ENCODE data around the gene EHBP1L1. TPM values are rescaled to one million over a fixed set of nuclear protein-coding genes. Genes with fewer than 3 reads are reported as not detected.

Gene EHBP1L1
- total RNA-seq, 1 donor, result 58.6 TPM

DNA sequence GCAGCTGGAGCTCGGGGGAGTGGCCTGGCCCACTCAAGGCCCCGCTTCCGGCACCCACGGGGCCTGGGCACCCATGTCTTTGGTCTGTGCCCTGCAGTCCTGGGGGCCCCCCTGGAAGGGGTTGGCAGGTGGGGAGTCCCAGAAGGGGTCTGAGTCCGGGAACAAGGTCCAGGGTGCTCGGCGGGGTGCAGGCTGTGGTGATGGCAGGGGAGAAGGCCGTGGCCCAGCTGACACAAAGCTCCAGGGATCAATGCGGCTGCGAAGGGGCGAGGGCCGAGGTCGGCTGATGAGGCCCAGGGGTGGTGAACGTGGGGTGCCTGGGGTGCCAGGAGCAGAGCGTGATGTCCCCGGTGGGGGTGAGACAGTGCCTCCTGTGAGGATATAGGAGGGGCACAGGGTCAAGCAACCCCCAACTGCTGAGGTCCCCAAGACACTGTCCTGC lies 22.4 kb downstream of the EHBP1L1 start:
- Histone ChIP-seq H3K27me3 (ENCODE audit: insufficient read depth, low read length) (no peaks in the 10 kb centered on the region), H4K20me1 (ENCODE audit: insufficient read depth, low read length) (peaks cover 2% of the 10 kb centered on the region), H3K79me2 (ENCODE audit: insufficient read depth, low read length) (no peaks in the 10 kb centered on the region), H3K27ac (ENCODE audit: low read depth, low read length) (no peak overlapping the region), H2AFZ (ENCODE audit: low read length) (no peak overlapping the region), H3K4me2 (ENCODE audit: insufficient read depth, low read length) (no peak overlapping the region), H3K9me3 (ENCODE audit: low read depth, low read length) (no peaks in the 10 kb centered on the region), H3K4me3 (ENCODE audit: insufficient read depth, low read length) (no peak overlapping the region), H3K4me1 (ENCODE audit: insufficient read depth, low read length) (no peaks in the 10 kb centered on the region), H3K36me3 (ENCODE audit: insufficient read depth, low read length) (peaks cover 25% of the 10 kb centered on the region)
- no peak for DNase-seq (ENCODE audit: insufficient read length, low spot score, missing footprints)
- TF ChIP-seq, protein P1, sequence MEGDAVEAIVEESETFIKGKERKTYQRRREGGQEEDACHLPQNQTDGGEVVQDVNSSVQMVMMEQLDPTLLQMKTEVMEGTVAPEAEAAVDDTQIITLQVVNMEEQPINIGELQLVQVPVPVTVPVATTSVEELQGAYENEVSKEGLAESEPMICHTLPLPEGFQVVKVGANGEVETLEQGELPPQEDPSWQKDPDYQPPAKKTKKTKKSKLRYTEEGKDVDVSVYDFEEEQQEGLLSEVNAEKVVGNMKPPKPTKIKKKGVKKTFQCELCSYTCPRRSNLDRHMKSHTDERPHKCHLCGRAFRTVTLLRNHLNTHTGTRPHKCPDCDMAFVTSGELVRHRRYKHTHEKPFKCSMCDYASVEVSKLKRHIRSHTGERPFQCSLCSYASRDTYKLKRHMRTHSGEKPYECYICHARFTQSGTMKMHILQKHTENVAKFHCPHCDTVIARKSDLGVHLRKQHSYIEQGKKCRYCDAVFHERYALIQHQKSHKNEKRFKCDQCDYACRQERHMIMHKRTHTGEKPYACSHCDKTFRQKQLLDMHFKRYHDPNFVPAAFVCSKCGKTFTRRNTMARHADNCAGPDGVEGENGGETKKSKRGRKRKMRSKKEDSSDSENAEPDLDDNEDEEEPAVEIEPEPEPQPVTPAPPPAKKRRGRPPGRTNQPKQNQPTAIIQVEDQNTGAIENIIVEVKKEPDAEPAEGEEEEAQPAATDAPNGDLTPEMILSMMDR (IDR thresholded peaks at IDR 0.05; ENCODE audit: extremely low read depth, low read depth, low read length), result no peak

DNA sequence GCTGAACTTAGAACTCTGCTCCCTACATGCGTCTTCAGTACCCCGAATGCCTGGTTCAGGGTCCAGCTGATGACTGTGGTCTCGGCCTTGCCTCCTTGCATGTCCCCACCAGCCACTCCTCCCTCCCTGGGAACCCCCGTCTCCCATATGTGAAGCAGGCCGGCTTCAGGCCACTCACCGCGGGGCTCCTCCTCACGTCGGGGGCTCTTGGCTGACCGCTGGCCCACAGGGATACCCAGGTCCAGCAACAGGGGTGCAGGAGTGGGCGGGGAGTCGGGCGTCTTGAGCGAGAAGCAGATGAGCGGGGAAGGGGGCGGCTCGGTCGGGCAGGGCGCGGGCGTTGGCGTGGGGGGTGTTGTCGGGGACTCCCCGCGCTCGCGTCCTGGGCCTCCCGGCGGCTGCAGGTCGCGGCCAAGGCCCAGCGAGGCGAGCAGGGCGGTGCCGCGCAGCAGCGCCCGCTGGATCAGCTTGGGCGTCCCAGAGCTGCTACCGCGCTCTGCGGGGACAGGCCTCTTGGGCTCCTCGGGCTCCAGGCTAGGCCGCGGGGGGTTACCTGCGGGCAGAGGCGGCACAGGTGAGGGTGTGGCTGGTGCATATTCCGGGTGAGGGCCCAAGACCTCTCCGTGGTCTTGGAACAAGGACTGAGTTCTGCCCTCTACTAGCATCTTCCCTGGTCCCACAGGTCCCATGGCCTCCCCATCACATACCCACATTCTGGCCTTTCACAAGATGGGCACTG lies 23.5 kb downstream of the EHBP1L1 start:
- H3K79me2 ChIP-seq (ENCODE audit: insufficient read depth, low read length), result no peaks in the 10 kb centered on the region
- H3K9me3 ChIP-seq (ENCODE audit: low read depth, low read length), result no peaks in the 10 kb centered on the region
- H3K27ac ChIP-seq (ENCODE audit: low read depth, low read length), result no peak overlapping the region
- peaks cover 3% of the 10 kb centered on the region for H4K20me1 ChIP-seq (ENCODE audit: insufficient read depth, low read length)
- no peaks in the 10 kb centered on the region for H3K27me3 ChIP-seq (ENCODE audit: insufficient read depth, low read length)
- H3K4me2 ChIP-seq (ENCODE audit: insufficient read depth, low read length), result no peak overlapping the region
- no peak overlapping the region for H3K4me3 ChIP-seq (ENCODE audit: insufficient read depth, low read length)
- no peak overlapping the region for H2AFZ ChIP-seq (ENCODE audit: low read length)
- H3K4me1 ChIP-seq (ENCODE audit: insufficient read depth, low read length), result no peaks in the 10 kb centered on the region
- TF ChIP-seq, protein P1 (IDR thresholded peaks at IDR 0.05; ENCODE audit: extremely low read depth, low read depth, low read length), result no peak
- no peak for DNase-seq (ENCODE audit: insufficient read length, low spot score, missing footprints)
- H3K36me3 ChIP-seq (ENCODE audit: insufficient read depth, low read length), result peaks cover 36% of the 10 kb centered on the region

DNA sequence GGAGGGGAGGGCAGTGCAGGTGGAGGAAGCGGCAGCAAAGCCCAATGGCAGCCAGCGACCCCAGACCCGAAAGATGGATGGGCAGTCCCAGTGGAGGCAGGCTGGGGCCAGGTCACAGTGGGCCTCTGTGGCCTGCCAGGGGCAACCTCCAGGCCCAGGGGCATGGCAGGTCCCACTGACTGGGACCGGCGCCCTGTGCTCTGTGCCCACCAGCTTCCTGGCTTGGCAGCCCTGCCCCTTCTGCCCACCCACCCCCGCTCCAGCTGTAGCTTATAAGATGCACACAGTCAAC lies 24.0 kb downstream of the EHBP1L1 start:
- peaks cover 3% of the 10 kb centered on the region for H4K20me1 ChIP-seq (ENCODE audit: insufficient read depth, low read length)
- no peaks in the 10 kb centered on the region for H3K4me1 ChIP-seq (ENCODE audit: insufficient read depth, low read length)

DNA sequence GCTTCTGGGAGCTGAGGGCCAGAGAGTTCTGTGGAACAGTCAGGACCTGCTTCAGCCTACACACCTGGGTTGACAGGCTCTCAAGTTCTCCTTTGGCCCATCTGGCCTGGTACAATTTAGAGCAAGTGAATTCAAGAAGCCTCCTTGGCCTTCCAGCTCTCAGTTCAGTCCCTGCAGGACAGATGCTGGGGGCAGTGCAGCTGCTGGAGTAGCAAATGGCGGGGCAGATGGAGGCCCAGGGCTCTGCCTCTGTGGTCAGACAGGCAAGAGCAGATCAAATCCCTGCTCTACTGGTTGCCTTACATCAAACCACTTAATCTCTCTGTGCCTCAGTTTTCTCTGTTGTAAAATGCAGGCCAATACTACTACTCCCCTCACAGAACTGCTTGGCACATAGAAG lies 28.4 kb downstream of the EHBP1L1 start:
- peaks cover 7% of the 10 kb centered on the region for H3K4me1 ChIP-seq (ENCODE audit: insufficient read depth, low read length)
- peaks cover 10% of the 10 kb centered on the region for H3K79me2 ChIP-seq (ENCODE audit: insufficient read depth, low read length)
- H3K36me3 ChIP-seq (ENCODE audit: insufficient read depth, low read length), result peaks cover 42% of the 10 kb centered on the region
- TF ChIP-seq, protein P1 (IDR thresholded peaks at IDR 0.05; ENCODE audit: extremely low read depth, low read depth, low read length), result no peak
- no peak overlapping the region for H3K4me2 ChIP-seq (ENCODE audit: insufficient read depth, low read length)
- H3K9me3 ChIP-seq (ENCODE audit: low read depth, low read length), result no peaks in the 10 kb centered on the region
- no peak overlapping the region for H3K27ac ChIP-seq (ENCODE audit: low read depth, low read length)
- no peak overlapping the region for H3K4me3 ChIP-seq (ENCODE audit: insufficient read depth, low read length)
- no peaks in the 10 kb centered on the region for H3K27me3 ChIP-seq (ENCODE audit: insufficient read depth, low read length)
- no peak overlapping the region for H2AFZ ChIP-seq (ENCODE audit: low read length)
- no peak for DNase-seq (ENCODE audit: insufficient read length, low spot score, missing footprints)
- H4K20me1 ChIP-seq (ENCODE audit: insufficient read depth, low read length), result peaks cover 24% of the 10 kb centered on the region

More for the DNA sequence above, 24.0 kb downstream of the EHBP1L1 start:
- H3K79me2 ChIP-seq (ENCODE audit: insufficient read depth, low read length), result no peaks in the 10 kb centered on the region
- no peaks in the 10 kb centered on the region for H3K9me3 ChIP-seq (ENCODE audit: low read depth, low read length)
- no peak overlapping the region for H3K4me3 ChIP-seq (ENCODE audit: insufficient read depth, low read length)
- TF ChIP-seq, protein P1 (IDR thresholded peaks at IDR 0.05; ENCODE audit: extremely low read depth, low read depth, low read length), result no peak
- no peak overlapping the region for H2AFZ ChIP-seq (ENCODE audit: low read length)
- peaks cover 38% of the 10 kb centered on the region for H3K36me3 ChIP-seq (ENCODE audit: insufficient read depth, low read length)
- no peak overlapping the region for H3K4me2 ChIP-seq (ENCODE audit: insufficient read depth, low read length)
- no peak overlapping the region for H3K27ac ChIP-seq (ENCODE audit: low read depth, low read length)
- H3K27me3 ChIP-seq (ENCODE audit: insufficient read depth, low read length), result no peaks in the 10 kb centered on the region
- DNase-seq (ENCODE audit: insufficient read length, low spot score, missing footprints), result no peak

Measured in osteoblast (primary cell).